H1 (cell line): ENCODE results near the gene EIF2AK2. TPM values are rescaled to one million over a fixed set of nuclear protein-coding genes. Genes with fewer than 3 reads are reported as not detected.

Experiments
- CTCF ChIA-PET: fragments of 300-600 bp; sonication (Branson Sonifier 250); formaldehyde crosslinking; loops from one replicate; lab custom pipeline; 2021; ENCODE audit not compliant: partially characterized antibody; lab: Charles Lee
- POLR2A ChIA-PET: fragments of 300-600 bp; sonication (Branson Sonifier 250); formaldehyde crosslinking; loops from one replicate; lab custom pipeline; 2021; ENCODE audit warnings: inconsistent platforms; ENCODE audit not compliant: partially characterized antibody; lab: Charles Lee
- DNase-seq, 2 experiments: peaks; one replicate each; pipeline versions ENCODE4 v3.0.0 to v3.0.0-alpha.2; 2010 to 2022; ENCODE audit warnings: low spot score in 2 of 2, low read depth in 1 of 2, mixed read lengths in 1 of 2
- FAIRE-seq: peaks from 2 replicates; lab custom pipeline; 2011; peaks lifted over from hg19 to GRCh38; lab: Jason Lieb, UNC
- H2AFZ ChIP-seq: 2 replicates; pipeline ENCODE4 v1.8.1; 2012; ENCODE audit warnings: low read length, inconsistent platforms
- H2AK5ac ChIP-seq: 2 replicates; pipeline ENCODE4 v1.6.1; 2013; ENCODE audit warnings: low read depth, low read length
- H2BK120ac ChIP-seq: replicated peaks from 2 replicates; pipeline ENCODE3; 2013; ENCODE audit warnings: low read depth, low read length, inconsistent platforms
- H2BK12ac ChIP-seq: 2 replicates; pipeline ENCODE4 v1.6.1; 2013; ENCODE audit warnings: low read depth, low read length
- H2BK15ac ChIP-seq: 2 replicates; pipeline ENCODE4 v1.6.1; 2013; ENCODE audit warnings: low read length
- H2BK20ac ChIP-seq: 2 replicates; pipeline ENCODE4 v1.6.1; 2013; ENCODE audit warnings: low read length
- H2BK5ac ChIP-seq: 2 replicates; pipeline ENCODE4 v1.6.1; 2013; ENCODE audit warnings: low read depth, low read length
- H3K14ac ChIP-seq: 2 replicates; pipeline ENCODE4 v1.6.1; 2013; ENCODE audit warnings: inconsistent platforms; ENCODE audit not compliant: insufficient read length
- H3K18ac ChIP-seq: 2 replicates; pipeline ENCODE4 v1.6.1; 2013; ENCODE audit warnings: low read length; ENCODE audit errors: extremely low read depth
- H3K23ac ChIP-seq: 2 replicates; pipeline ENCODE4 v1.6.1; 2013; ENCODE audit warnings: inconsistent platforms; ENCODE audit not compliant: insufficient read length
- H3K23me2 ChIP-seq: 2 replicates; pipeline ENCODE4 v1.6.1; 2013; ENCODE audit warnings: low read depth, low read length
- H3K27ac ChIP-seq: 2 replicates; pipeline ENCODE4 v1.6.1; 2011; ENCODE audit warnings: low read depth, low read length, inconsistent platforms
- H3K27me3 ChIP-seq, 4 experiments: replicated peaks in 1 of 4; 1 replicate in 1 of 4; 2 replicates in 3 of 4; pipeline versions ENCODE4 v1.6.1 to v1.8.1; 2011 to 2013; ENCODE audit warnings: low read length in 3 of 4, mild to moderate bottlenecking in 3 of 4, inconsistent platforms in 2 of 4, mixed read lengths in 2 of 4, moderate library complexity in 1 of 4; ENCODE audit not compliant: control insufficient read depth in 3 of 4, insufficient read depth in 3 of 4; ENCODE audit errors: extremely low read depth in 1 of 4
- H3K36me3 ChIP-seq, 4 experiments: 2 replicates each; pipeline versions ENCODE4 v1.6.1 to v1.8.1; 2011 to 2013; ENCODE audit warnings: mild to moderate bottlenecking in 4 of 4, low read length in 3 of 4, moderate library complexity in 2 of 4, control low read depth in 1 of 4, inconsistent platforms in 1 of 4; ENCODE audit not compliant: insufficient read depth in 4 of 4, control insufficient read depth in 2 of 4
- H3K4ac ChIP-seq: replicated peaks from 2 replicates; pipeline ENCODE3; 2013; ENCODE audit warnings: low read length, low read depth, mixed read lengths, inconsistent platforms; ENCODE audit not compliant: insufficient read length
- H3K4me1 ChIP-seq, 4 experiments: replicated peaks in 1 of 4; 1 replicate in 1 of 4; 2 replicates in 3 of 4; pipeline versions ENCODE4 v1.6.1 to v1.8.1; 2011 to 2013; ENCODE audit warnings: low read length in 3 of 4, inconsistent platforms in 2 of 4, mixed read lengths in 1 of 4; ENCODE audit not compliant: insufficient read depth in 4 of 4, control insufficient read depth in 3 of 4
- H3K4me2 ChIP-seq, 2 experiments: 2 replicates each; pipeline versions ENCODE4 v1.6.1 to v1.8.1; 2011 to 2013; ENCODE audit warnings: low read depth in 2 of 2, low read length in 2 of 2, control low read depth in 1 of 2, inconsistent platforms in 1 of 2, mild to moderate bottlenecking in 1 of 2; ENCODE audit not compliant: insufficient read depth in 1 of 2
- H3K4me3 ChIP-seq, 4 experiments: fragments of 200-600, 300-600 bp in 1 of 4; sonication (generic), shearing (Covaris generic), sonication (Bioruptor Twin) in 1 of 4; 2 replicates each; pipeline versions ENCODE4 v1.5.1 to v1.8.1; 2011 to 2016; ENCODE audit warnings: low read length in 4 of 4, low read depth in 3 of 4, control low read depth in 2 of 4, inconsistent platforms in 2 of 4, mild to moderate bottlenecking in 2 of 4, mixed read lengths in 1 of 4, moderate library complexity in 1 of 4; ENCODE audit not compliant: insufficient read depth in 2 of 4; ENCODE audit errors: extremely low read depth in 1 of 4
- H3K56ac ChIP-seq: replicated peaks from 2 replicates; pipeline ENCODE3; 2013; ENCODE audit warnings: low read depth, mild to moderate bottlenecking, mixed read lengths, low read length, inconsistent platforms; ENCODE audit not compliant: insufficient read length
- H3K79me1 ChIP-seq: 2 replicates; pipeline ENCODE4 v1.6.1; 2013; ENCODE audit warnings: low read depth, low read length, control low read depth
- H3K79me2 ChIP-seq, 2 experiments: 2 replicates each; pipeline versions ENCODE4 v1.6.1 to v1.8.1; 2012 to 2013; ENCODE audit warnings: low read length in 2 of 2, mild to moderate bottlenecking in 2 of 2, inconsistent platforms in 1 of 2; ENCODE audit not compliant: insufficient read depth in 2 of 2, control insufficient read depth in 1 of 2
- H3K9ac ChIP-seq, 4 experiments: replicated peaks in 1 of 4; 1 replicate in 1 of 4; 2 replicates in 3 of 4; pipeline versions ENCODE4 v1.6.1 to v1.8.1; 2011 to 2013; ENCODE audit warnings: low read depth in 3 of 4, low read length in 3 of 4, control low read depth in 2 of 4, mild to moderate bottlenecking in 2 of 4, moderate library complexity in 2 of 4, inconsistent platforms in 1 of 4; ENCODE audit errors: extremely low read depth in 1 of 4
- H3K9me3 ChIP-seq, 2 experiments: 2 replicates each; pipeline versions ENCODE4 v1.6.1 to v1.8.1; 2012 to 2013; ENCODE audit warnings: mild to moderate bottlenecking in 2 of 2, moderate library complexity in 2 of 2, control low read depth in 1 of 2, inconsistent platforms in 1 of 2, low read depth in 1 of 2, low read length in 1 of 2, mixed read lengths in 1 of 2; ENCODE audit not compliant: insufficient read depth in 2 of 2
- H4K20me1 ChIP-seq, 2 experiments: replicated peaks in 1 of 2; 2 replicates each; pipeline versions ENCODE3 to v1.8.1; 2011 to 2013; ENCODE audit warnings: inconsistent platforms in 2 of 2, low read length in 2 of 2, mild to moderate bottlenecking in 1 of 2; ENCODE audit not compliant: insufficient read depth in 2 of 2, control insufficient read depth in 1 of 2
- H4K5ac ChIP-seq: 2 replicates; pipeline ENCODE4 v1.6.1; 2013; ENCODE audit warnings: low read length, low read depth, mixed read lengths, inconsistent platforms; ENCODE audit not compliant: insufficient read length
- H4K8ac ChIP-seq: 2 replicates; pipeline ENCODE4 v1.8.0; 2013; ENCODE audit warnings: mild to moderate bottlenecking, moderate library complexity, low read length, inconsistent platforms; ENCODE audit not compliant: insufficient read depth; ENCODE audit errors: extremely low read depth
- H4K91ac ChIP-seq: replicated peaks from 2 replicates; pipeline ENCODE3; 2013; ENCODE audit warnings: low read length, mixed read lengths, inconsistent platforms; ENCODE audit not compliant: insufficient read length
- ASH2L ChIP-seq: fragments of 200-600, 300-600 bp; sonication (generic); IDR thresholded peaks from one replicate; pipeline ENCODE4 v1.7.1; 2017; ENCODE audit warnings: low read length
- CEBPB ChIP-seq: IDR thresholded peaks from 2 replicates; pipeline ENCODE4 v1.6.1; 2012; ENCODE audit warnings: low read depth, low read length
- CHD2 ChIP-seq: IDR thresholded peaks from 2 replicates; pipeline ENCODE4 v1.6.1; 2012; ENCODE audit warnings: low read length, improper control_type of control experiment
- HDAC6 ChIP-seq: IDR thresholded peaks from one replicate; pipeline ENCODE4 v1.7.1; 2012; ENCODE audit warnings: low read depth, mild to moderate bottlenecking, inconsistent platforms, low read length, moderate library complexity
- JUN ChIP-seq: IDR thresholded peaks from 2 replicates; pipeline ENCODE4 v1.6.1; 2011; ENCODE audit warnings: low read depth, mild to moderate bottlenecking, improper control_type of control experiment, low read length
- KDM5A ChIP-seq: fragments of 200-600 bp; IDR thresholded peaks from 2 replicates; pipeline ENCODE4 v1.7.1; 2012; ENCODE audit warnings: mild to moderate bottlenecking, low read length, inconsistent platforms, mixed read lengths
- MAFK ChIP-seq: IDR thresholded peaks from 2 replicates; pipeline ENCODE4 v1.6.1; 2012; ENCODE audit warnings: low read depth, mild to moderate bottlenecking, improper control_type of control experiment, low read length
- POLR2AphosphoS5 ChIP-seq: IDR thresholded peaks from 2 replicates; pipeline ENCODE4 v1.6.1; 2011; ENCODE audit warnings: low read depth, low read length
- RAD21 ChIP-seq, 2 experiments: IDR thresholded peaks in 1 of 2; conservative IDR thresholded peaks in 1 of 2; 2 replicates each; pipeline ENCODE4 v1.6.1; 2011; ENCODE audit warnings: low read depth in 2 of 2, low read length in 2 of 2, improper control_type of control experiment in 1 of 2, inconsistent platforms in 1 of 2, mild to moderate bottlenecking in 1 of 2, moderate library complexity in 1 of 2
- SP4 ChIP-seq: IDR thresholded peaks from 2 replicates; pipeline ENCODE4 v1.6.1; 2012; ENCODE audit warnings: low read length, inconsistent platforms
- SRF ChIP-seq: IDR thresholded peaks from 2 replicates; pipeline ENCODE4 v1.6.1; 2011; ENCODE audit warnings: mild to moderate bottlenecking, low read depth, low read length, moderate library complexity
- TAF1 ChIP-seq: IDR thresholded peaks from 2 replicates; pipeline ENCODE4 v1.6.1; 2011; ENCODE audit warnings: mild to moderate bottlenecking, low read depth, low read length
- YY1 ChIP-seq: IDR thresholded peaks from 2 replicates; pipeline ENCODE4 v1.6.1; 2011; ENCODE audit warnings: low read depth, mild to moderate bottlenecking, low read length
- WGBS, 2 experiments: shearing (Covaris generic) in 1 of 2; methylation state at CpG; one replicate each; pipeline versions ENCODE4 v1.1.6 to v1.1.7; 2013 to 2015; ENCODE audit warnings: low lambda C conversion rate in 2 of 2, mixed read lengths in 2 of 2, inconsistent platforms in 1 of 2, low coverage in 1 of 2, missing lambda C conversion rate in 1 of 2; ENCODE audit not compliant: insufficient replicate concordance in 2 of 2, insufficient coverage in 1 of 2, insufficient read length in 1 of 2; ENCODE audit errors: extremely low coverage in 1 of 2, missing lambda C conversion rate in 1 of 2; 5-methylcytosine and 5-hydroxymethylcytosine counted together
- polyA plus RNA-seq, 7 experiments: library from polyadenylated mRNA; depleted of rRNA in 3 of 7; stranded (reverse) in 5 of 7; unstranded in 2 of 7; fragments of >200 nt in 5 of 7; fragments of 200-250 nt in 2 of 7; gene quantifications; 1 replicate in 5 of 7; 2 replicates in 1 of 7; 4 replicates in 1 of 7; pipeline versions ENCODE4 v1.2.1 to v1.2.3, GENCODE V29; 2011 to 2013; ENCODE audit warnings: missing spikeins in 2 of 7, mixed read lengths in 2 of 7
- total RNA-seq: library from RNA; stranded (reverse); fragmentation: NEBNext Ultra II Directional; extraction: Animal tissue kit (Norgen Biotek cat#: 25700); gene quantifications from 2 replicates; pipeline ENCODE4 v1.2.1, GENCODE V29; 2021
- TF ChIP-seq, protein P1 (sequence below): IDR thresholded peaks from 2 replicates; pipeline ENCODE4 v1.6.1; 2011; ENCODE audit warnings: low read length, improper control_type of control experiment

EIF2AK2 gene
- total and polyA plus RNA-seq, 2 of the 8 experiments (the other 6 are each of a cell fraction or from before 2014, with no cell fraction given): 13.1 to 46.9 TPM

DNA sequence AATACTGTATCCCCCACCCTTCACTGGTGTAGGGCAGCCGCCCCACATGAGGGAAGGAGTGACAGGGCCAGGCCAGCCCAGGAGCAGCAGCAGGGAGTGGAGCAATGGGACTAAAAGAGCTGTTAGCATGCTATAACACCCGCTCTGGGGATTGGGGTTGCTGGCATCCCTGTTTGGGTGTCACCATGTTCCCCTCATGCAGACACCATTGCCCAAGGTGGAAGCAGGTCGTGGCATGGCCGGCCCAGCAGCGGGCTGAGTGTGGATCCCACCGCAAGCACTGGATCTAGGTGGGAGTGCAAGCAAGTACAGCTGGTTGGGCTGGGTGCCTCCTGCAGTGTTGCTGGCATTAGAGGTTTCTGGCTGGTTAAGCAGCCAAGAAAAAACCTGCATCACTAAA is 35.0 kb upstream of the EIF2AK2 start:
- Histone ChIP-seq H3K9me3 (no peaks in the 10 kb centered on the region), H3K9ac (no peak overlapping the region), H3K27ac (no peak overlapping the region; the same call in 1 of the 2 replicates), H3K79me1 (no peaks in the 10 kb centered on the region), H3K23ac (no peak overlapping the region), H2BK20ac (peak overlapping the region; percentile 89; the same call in 1 of the 2 replicates), H3K36me3 (no peaks in the 10 kb centered on the region), H4K8ac (no peak overlapping the region), H2BK120ac (peak overlapping the region; percentile 83), H3K23me2 (0 out of 2 replicates have a peak, but pooled peaks cover 2% of the 10 kb centered on the region), H2BK12ac (peak overlapping the region; percentile 72; the same call in 1 of the 2 replicates), H3K14ac (no peak overlapping the region), H3K4ac (peak overlapping the region; percentile 70), H4K5ac (peak overlapping the region; percentile 69), H2BK15ac (peak overlapping the region; percentile 37; the same call in 1 of the 2 replicates), H3K27me3 (no peaks in the 10 kb centered on the region), H3K18ac (peak overlapping the region; percentile 19), H2AFZ (no peak overlapping the region), H3K56ac (no peak overlapping the region), H2AK5ac (peak overlapping the region; percentile 79; the same call in 1 of the 2 replicates), H3K4me3 (no peak overlapping the region), H4K20me1 (no peaks in the 10 kb centered on the region), H4K91ac (peak overlapping the region; percentile 93), H2BK5ac (peak overlapping the region; percentile 67; the same call in 1 of the 2 replicates), H3K4me1 (peaks cover 14 to 25% (median 16%) of the 10 kb centered on the region in 4 experiments), H3K79me2 (peaks cover 2 to 4% of the 10 kb centered on the region in 2 experiments; a peak in 3 of 4 replicates), H3K4me2 (no peak overlapping the region)
- POLR2A ChIA-PET: interaction anchor here (0.6 to 5.2 kb wide), 6 partner anchors 10 to 40 kb away, joined by 3 to 26 read pairs (median 5); partner anchors contain the start of genes CEBPZ and NDUFAF7
- FAIRE-seq (no peak), DNase-seq (no peak)
- CTCF ChIA-PET: interaction anchor here (1.0 to 8.8 kb wide), 6 partner anchors 10 to 72 kb away, joined by 3 to 48 read pairs (median 12); no protein-coding TSS in a partner anchor
- WGBS, 2 experiments: 77% methylated on average over 6 of the region's 6 CpGs; no CpG with 5 or more reads in 1 of the 2 experiments
- TF ChIP-seq SP4: no peak
- TF ChIP-seq CHD2: no peak
- TF ChIP-seq MAFK: no peak
- TF ChIP-seq JUN: no peak
- TF ChIP-seq YY1: no peak
- no peak for TF ChIP-seq RAD21 (IDR thresholded peaks at IDR 0.05 in 1 of 2, conservative IDR thresholded peaks at IDR 0.05 in 1 of 2; ENCODE audit: low read depth in 2 of 2, low read length in 2 of 2)
- no peak for TF ChIP-seq POLR2AphosphoS5
- TF ChIP-seq TAF1: no peak
- TF ChIP-seq, protein P1, sequence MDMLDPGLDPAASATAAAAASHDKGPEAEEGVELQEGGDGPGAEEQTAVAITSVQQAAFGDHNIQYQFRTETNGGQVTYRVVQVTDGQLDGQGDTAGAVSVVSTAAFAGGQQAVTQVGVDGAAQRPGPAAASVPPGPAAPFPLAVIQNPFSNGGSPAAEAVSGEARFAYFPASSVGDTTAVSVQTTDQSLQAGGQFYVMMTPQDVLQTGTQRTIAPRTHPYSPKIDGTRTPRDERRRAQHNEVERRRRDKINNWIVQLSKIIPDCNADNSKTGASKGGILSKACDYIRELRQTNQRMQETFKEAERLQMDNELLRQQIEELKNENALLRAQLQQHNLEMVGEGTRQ: no peak
- no peak for TF ChIP-seq HDAC6
- TF ChIP-seq CEBPB: no peak
- TF ChIP-seq SRF: no peak
- TF ChIP-seq KDM5A: no peak
- no peak for TF ChIP-seq ASH2L
